ENCODE results near the gene KCNAB1. TPM values are rescaled to one million over a fixed set of nuclear protein-coding genes. Genes with fewer than 3 reads are reported as not detected.

Gene KCNAB1
- total and polyA plus RNA-seq, 2 donors (not counting 1 experiment from before 2014, with no cell fraction given), result not detected

DNA sequence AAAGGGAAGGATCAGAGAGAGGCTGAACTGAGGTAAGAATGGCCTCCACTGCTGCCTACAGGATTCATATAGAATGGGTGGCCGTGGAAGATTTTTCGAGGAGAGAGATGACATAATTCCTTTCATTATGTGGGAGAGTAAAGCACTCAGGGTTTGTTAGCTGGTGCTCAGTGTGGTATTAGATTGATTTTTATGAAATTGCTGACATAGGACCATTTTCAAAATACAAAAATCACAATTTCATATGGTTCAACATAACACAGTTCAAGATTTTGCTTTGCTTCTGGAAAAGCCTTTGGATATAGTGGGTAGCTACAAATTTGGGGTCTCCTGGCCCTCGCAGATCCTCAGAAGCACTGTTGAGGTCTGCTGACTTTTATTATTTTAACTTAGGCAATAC, 95.4 kb downstream of the KCNAB1 start:
- H3K4me3 ChIP-seq (ENCODE audit: control extremely low read depth in 1 of 5, extremely low read depth in 1 of 5, insufficient read depth in 1 of 5, low read depth in 2 of 5, low read length in 4 of 5), result no peak overlapping the region
- ATAC-seq (ENCODE audit: low read depth) (no peak), DNase-seq (no peak)
- intact Hi-C loops (cut with micrococcal nuclease), result no loop called here
- CTCF ChIA-PET, result no interaction called here
- no peaks in the 10 kb centered on the region for H3K9me3 ChIP-seq (ENCODE audit: control extremely low read depth in 1 of 3, control insufficient read depth in 2 of 3, insufficient read depth in 1 of 3, low read length in 2 of 3)
- no peak overlapping the region for H3K27ac Mint-ChIP-seq
- no peak overlapping the region for H2AFZ ChIP-seq (ENCODE audit: insufficient read depth, low read depth, low read length, poor library complexity, severe bottlenecking)
- no peak overlapping the region for H3K4me2 ChIP-seq (replicated peaks; ENCODE audit: low read depth, low read length, poor library complexity, severe bottlenecking)
- no peaks in the 10 kb centered on the region for H4K20me1 ChIP-seq (ENCODE audit: control insufficient read depth, insufficient read depth, low read length, poor library complexity, severe bottlenecking)
- TF ChIP-seq CTCF (IDR thresholded peaks at IDR 0.05) (no peak), EZH2 (IDR thresholded peaks at IDR 0.05; ENCODE audit: borderline replicate concordance, insufficient read depth, low read depth, low read length, poor library complexity, severe bottlenecking) (no peak)
- H3K4me3 Mint-ChIP-seq, result no peak overlapping the region
- no peak overlapping the region for H3K27ac ChIP-seq (ENCODE audit: low read length in 2 of 2)
- H3K79me2 ChIP-seq (ENCODE audit: control insufficient read depth, insufficient read depth, low read length), result no peaks in the 10 kb centered on the region
- H3K9me3 Mint-ChIP-seq (ENCODE audit: insufficient read depth), result no peaks in the 10 kb centered on the region
- POLR2A ChIA-PET, result no interaction called here
- H3K36me3 ChIP-seq (replicated peaks in 1 of 2; ENCODE audit: control extremely low read depth in 1 of 2, control insufficient read depth in 1 of 2, extremely low read depth in 1 of 2, insufficient read depth in 2 of 2, low read length in 1 of 2), result no peaks in the 10 kb centered on the region
- peaks cover 9% of the 10 kb centered on the region for H3K27me3 Mint-ChIP-seq
- H3K27me3 ChIP-seq (replicated peaks in 1 of 4; ENCODE audit: control extremely low read depth in 1 of 4, control insufficient read depth in 3 of 4, insufficient read depth in 4 of 4, low read length in 3 of 4), result peaks cover 0 to 4% (median 0%) of the 10 kb centered on the region in 4 experiments
- no CpG with 5 or more reads among the region's 3 CpGs for WGBS (ENCODE audit: insufficient coverage)
- no peaks in the 10 kb centered on the region for H3K4me1 ChIP-seq (ENCODE audit: control insufficient read depth in 2 of 2, insufficient read depth in 2 of 2, low read length in 2 of 2)
- H3K4me1 Mint-ChIP-seq, result no peaks in the 10 kb centered on the region
- no peak overlapping the region for H3K9ac ChIP-seq (ENCODE audit: low read length)

DNA sequence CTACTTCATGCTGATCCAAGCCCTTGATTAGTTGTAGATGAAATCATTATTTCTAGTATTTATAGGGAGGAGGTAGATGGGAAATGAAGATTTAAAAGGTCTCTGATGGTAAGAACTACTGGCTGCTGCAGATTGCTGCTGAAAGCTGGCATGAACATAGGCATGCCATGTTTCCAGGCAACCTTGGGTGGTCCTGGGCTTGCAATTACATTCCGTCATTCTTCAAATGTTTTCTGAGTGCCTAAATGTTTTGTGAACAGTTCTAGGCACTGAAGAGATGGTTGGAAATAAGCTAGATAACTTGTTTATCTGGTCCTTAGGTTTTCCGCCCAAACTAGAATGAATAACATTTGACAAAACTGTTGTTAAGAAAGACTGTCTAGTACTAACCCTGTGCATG, 95.8 kb downstream of the KCNAB1 start:
- Histone ChIP-seq H3K9ac (ENCODE audit: low read length) (no peak overlapping the region), H3K9me3 (ENCODE audit: control extremely low read depth in 1 of 3, control insufficient read depth in 2 of 3, insufficient read depth in 1 of 3, low read length in 2 of 3) (no peaks in the 10 kb centered on the region), H3K4me1 (ENCODE audit: control insufficient read depth in 2 of 2, insufficient read depth in 2 of 2, low read length in 2 of 2) (no peaks in the 10 kb centered on the region), H4K20me1 (ENCODE audit: control insufficient read depth, insufficient read depth, low read length, poor library complexity, severe bottlenecking) (no peaks in the 10 kb centered on the region), H3K27ac (ENCODE audit: low read length in 2 of 2) (no peak overlapping the region), H3K4me2 (replicated peaks; ENCODE audit: low read depth, low read length, poor library complexity, severe bottlenecking) (no peak overlapping the region), H2AFZ (ENCODE audit: insufficient read depth, low read depth, low read length, poor library complexity, severe bottlenecking) (no peak overlapping the region), H3K4me3 (ENCODE audit: control extremely low read depth in 1 of 5, extremely low read depth in 1 of 5, insufficient read depth in 1 of 5, low read depth in 2 of 5, low read length in 4 of 5) (no peak overlapping the region), H3K27me3 (replicated peaks in 1 of 4; ENCODE audit: control extremely low read depth in 1 of 4, control insufficient read depth in 3 of 4, insufficient read depth in 4 of 4, low read length in 3 of 4) (peaks cover 0 to 4% (median 0%) of the 10 kb centered on the region in 4 experiments), H3K79me2 (ENCODE audit: control insufficient read depth, insufficient read depth, low read length) (no peaks in the 10 kb centered on the region), H3K36me3 (replicated peaks in 1 of 2; ENCODE audit: control extremely low read depth in 1 of 2, control insufficient read depth in 1 of 2, extremely low read depth in 1 of 2, insufficient read depth in 2 of 2, low read length in 1 of 2) (no peaks in the 10 kb centered on the region)
- CTCF ChIA-PET, result no interaction called here
- Mint-ChIP-seq H3K27me3 (peaks cover 9% of the 10 kb centered on the region), H3K4me3 (no peak overlapping the region), H3K27ac (no peak overlapping the region), H3K4me1 (no peaks in the 10 kb centered on the region), H3K9me3 (ENCODE audit: insufficient read depth) (no peaks in the 10 kb centered on the region)
- POLR2A ChIA-PET, result no interaction called here
- WGBS (ENCODE audit: insufficient coverage), result 100% methylated on average over 1 of the region's 2 CpGs
- intact Hi-C loops (cut with micrococcal nuclease), result no loop called here
- no peak for DNase-seq
- no peak for TF ChIP-seq CTCF (IDR thresholded peaks at IDR 0.05)
- no peak for TF ChIP-seq EZH2 (IDR thresholded peaks at IDR 0.05; ENCODE audit: borderline replicate concordance, insufficient read depth, low read depth, low read length, poor library complexity, severe bottlenecking)
- no peak for ATAC-seq (ENCODE audit: low read depth)

Measured in B cell (primary cell).